ENCODE results near the gene CARMIL1.

CARMIL1 gene

DNA sequence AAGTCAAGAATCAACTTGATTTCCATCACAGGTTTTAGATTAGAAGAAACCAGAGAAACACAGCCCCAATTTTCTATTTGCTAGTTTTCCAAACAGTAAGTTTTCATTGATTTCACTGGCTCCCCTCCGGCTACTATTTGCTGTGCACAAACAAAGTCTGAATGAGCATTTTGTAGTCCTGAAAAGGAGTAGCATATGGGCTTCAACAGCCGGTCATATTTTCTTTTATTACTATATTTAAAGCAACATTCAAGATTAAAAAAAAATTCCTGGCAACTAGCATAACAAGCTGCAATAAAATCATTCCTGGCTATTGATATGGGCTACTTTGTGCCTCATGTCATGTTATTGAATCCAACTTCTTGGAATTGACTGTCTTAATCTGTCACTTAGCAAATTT is 48.3 kb downstream of the CARMIL1 start:
- no peak overlapping the region for H3K27ac ChIP-seq
- no peaks in the 10 kb centered on the region for H3K9me3 ChIP-seq (ENCODE audit: severe bottlenecking)
- H3K36me3 ChIP-seq, result no peaks in the 10 kb centered on the region
- TF ChIP-seq CTCF (IDR thresholded peaks at IDR 0.05; ENCODE audit: low read depth, low read length), result no peak
- H3K4me3 ChIP-seq (ENCODE audit: low read depth, low read length), result no peak overlapping the region
- H3K27me3 ChIP-seq (ENCODE audit: insufficient read depth, low read depth, severe bottlenecking), result no peaks in the 10 kb centered on the region
- no peak for DNase-seq

DNA sequence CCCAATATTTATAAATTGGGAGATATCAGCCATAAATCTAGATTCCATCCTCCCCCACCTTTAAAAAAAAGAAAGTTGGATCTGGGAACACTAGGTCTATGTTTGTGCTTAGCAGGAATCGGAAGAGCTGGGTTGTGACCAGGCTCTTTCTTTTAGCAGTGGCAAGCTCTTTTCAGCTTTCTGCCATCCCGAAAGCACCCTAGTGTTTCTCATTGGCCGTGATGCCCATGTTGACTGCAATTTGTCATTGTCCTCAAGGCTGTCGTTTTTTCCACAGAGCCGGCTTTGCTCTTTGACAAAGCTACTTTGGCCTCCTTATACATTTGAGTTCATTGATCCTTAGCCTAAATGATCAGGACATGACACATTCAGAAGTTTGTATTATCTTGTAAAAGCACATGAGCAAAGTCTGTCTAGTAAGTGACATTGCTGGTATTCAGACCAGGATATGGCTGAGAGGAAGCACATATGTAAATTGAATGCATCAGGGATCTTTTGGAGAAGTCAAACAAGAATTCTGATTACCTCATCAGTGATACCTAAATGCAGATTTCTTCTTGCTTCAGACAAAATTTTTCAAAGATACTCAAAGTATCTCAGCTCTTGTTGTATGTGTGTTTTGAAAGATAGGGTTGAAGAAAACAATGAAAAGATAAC is 50.1 kb downstream of the CARMIL1 start:
- Histone ChIP-seq H3K4me3 (ENCODE audit: low read depth, low read length) (no peak overlapping the region), H3K9me3 (ENCODE audit: severe bottlenecking) (no peaks in the 10 kb centered on the region), H3K27ac (no peak overlapping the region), H3K27me3 (ENCODE audit: insufficient read depth, low read depth, severe bottlenecking) (no peaks in the 10 kb centered on the region), H3K36me3 (no peaks in the 10 kb centered on the region)
- no peak for DNase-seq
- no peak for TF ChIP-seq CTCF (IDR thresholded peaks at IDR 0.05; ENCODE audit: low read depth, low read length)

- Histone ChIP-seq H3K27ac (no peak overlapping the region), H3K9me3 (ENCODE audit: severe bottlenecking) (no peaks in the 10 kb centered on the region), H3K4me3 (ENCODE audit: low read depth, low read length) (no peak overlapping the region), H3K27me3 (ENCODE audit: insufficient read depth, low read depth, severe bottlenecking) (no peaks in the 10 kb centered on the region), H3K36me3 (no peaks in the 10 kb centered on the region)
- DNase-seq, result no peak
- no peak for TF ChIP-seq CTCF (IDR thresholded peaks at IDR 0.05; ENCODE audit: low read depth, low read length)
Observed at GRCh38 chr6:25329982-25330381, 50.8 kb downstream of the CARMIL1 start.

DNA sequence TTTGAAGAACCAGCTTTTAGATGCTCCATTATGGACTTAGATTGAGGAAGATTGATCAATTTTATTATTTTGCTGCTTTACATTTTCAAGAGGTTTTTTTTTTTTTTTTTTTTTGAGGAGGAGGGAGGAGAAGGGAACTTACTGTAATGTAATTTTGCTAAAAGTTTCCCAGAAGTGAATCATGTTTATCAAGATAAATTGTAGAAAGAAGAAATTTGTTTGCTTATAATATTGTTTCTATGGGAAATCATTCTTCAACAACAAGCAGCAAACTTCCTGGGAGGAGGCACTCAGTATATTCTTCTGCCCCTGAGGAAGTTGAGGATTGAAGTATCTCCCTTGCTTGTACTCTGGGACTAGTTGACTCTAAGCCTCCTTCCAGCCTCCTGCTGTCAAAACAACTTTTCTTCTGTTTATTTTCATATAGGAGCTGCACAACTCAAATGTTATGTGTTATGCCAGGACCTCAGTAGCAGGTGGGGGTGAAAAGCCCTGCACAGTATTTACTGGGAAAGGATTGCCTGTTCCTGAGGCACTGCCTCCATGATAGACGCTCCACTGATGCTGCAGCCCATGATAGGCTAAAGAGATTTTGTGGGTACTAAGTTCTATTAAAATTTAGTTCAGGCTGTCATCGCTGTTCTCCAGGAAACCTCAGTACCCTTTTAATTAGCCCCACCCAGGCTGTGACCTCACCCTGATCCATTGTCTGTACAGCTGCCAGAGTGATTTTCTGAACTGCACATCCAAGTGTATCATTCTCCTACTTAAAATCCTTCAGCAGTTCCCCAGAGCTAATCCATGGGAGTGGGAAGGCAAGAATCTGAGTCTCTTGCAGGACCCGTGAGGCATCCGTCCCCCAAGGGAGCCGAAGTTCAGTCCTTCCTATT is 51.9 kb downstream of the CARMIL1 start:
- no peak overlapping the region for H3K4me3 ChIP-seq (ENCODE audit: low read depth, low read length)
- DNase-seq, result peak; percentile 59
- TF ChIP-seq CTCF (IDR thresholded peaks at IDR 0.05; ENCODE audit: low read depth, low read length), result no peak
- H3K27me3 ChIP-seq (ENCODE audit: insufficient read depth, low read depth, severe bottlenecking), result no peaks in the 10 kb centered on the region
- H3K9me3 ChIP-seq (ENCODE audit: severe bottlenecking), result no peaks in the 10 kb centered on the region
- H3K36me3 ChIP-seq, result no peaks in the 10 kb centered on the region
- no peak overlapping the region for H3K27ac ChIP-seq

GRCh38 chr6:25332165-25332564 is 53.0 kb downstream of the CARMIL1 start:
- no peaks in the 10 kb centered on the region for H3K27me3 ChIP-seq (ENCODE audit: insufficient read depth, low read depth, severe bottlenecking)
- no peaks in the 10 kb centered on the region for H3K36me3 ChIP-seq
- H3K4me3 ChIP-seq (ENCODE audit: low read depth, low read length), result no peak overlapping the region
- no peaks in the 10 kb centered on the region for H3K9me3 ChIP-seq (ENCODE audit: severe bottlenecking)
- DNase-seq, result no peak
- H3K27ac ChIP-seq, result no peak overlapping the region
- no peak for TF ChIP-seq CTCF (IDR thresholded peaks at IDR 0.05; ENCODE audit: low read depth, low read length)
